NCI-H1694 treated with DMSO at 0.1 percent for 48 hours (cell line): ENCODE results near the gene SCN2A.

Source experiments
- DNase-seq: peaks from one replicate; lab custom pipeline; 2025; lab: John Stamatoyannopoulos, UW

Gene SCN2A

GRCh38 chr2:165420231-165420630 lies 181.0 kb downstream of the SCN2A start:
- DNase-seq, result no peak

GRCh38 chr2:165423081-165423480 lies 183.9 kb downstream of the SCN2A start:
- DNase-seq, result no peak

- DNase-seq, result no peak
Measured at GRCh38 chr2:165425556-165425955, 186.3 kb downstream of the SCN2A start.

GRCh38 chr2:165427686-165428085 lies 188.5 kb downstream of the SCN2A start:
- no peak for DNase-seq

- no peak for DNase-seq
Measured at GRCh38 chr2:165428926-165429325, 189.7 kb downstream of the SCN2A start.

- DNase-seq, result no peak
Measured at GRCh38 chr2:165431014-165431413, 191.8 kb downstream of the SCN2A start.

GRCh38 chr2:165432234-165432966 lies 193.2 kb downstream of the SCN2A start:
- DNase-seq, result no peak

- DNase-seq, result no peak
Measured at GRCh38 chr2:165434865-165435496, 195.8 kb downstream of the SCN2A start.

- no peak for DNase-seq
Measured at GRCh38 chr2:165435611-165436010, 196.4 kb downstream of the SCN2A start.

- DNase-seq, result no peak
Measured at GRCh38 chr2:165436559-165436958, 197.3 kb downstream of the SCN2A start.

GRCh38 chr2:165440367-165440766 lies 201.2 kb downstream of the SCN2A start:
- DNase-seq, result peak; percentile 61
